Tibial artery (tissue), 4 donors: ENCODE measurements around the gene DENND5B.
A peak's percentile ranks its signal among the peaks of the same experiment; 100 is the strongest.

ENCODE experiments used
- DNase-seq, 2 donors: peaks; one replicate each; pipeline ENCODE4 v3.0.0-alpha.2; 2019
- H3K27ac ChIP-seq, 2 donors: fragments of 200-600 bp; sonication (generic) in 1 of 2; 1 replicate in 1 of 2; 2 replicates in 1 of 2; pipeline ENCODE4 v1.5.1; 2018 to 2019; ENCODE audit warnings: mild to moderate bottlenecking in 1 of 2
- H3K27me3 ChIP-seq, 2 donors: fragments of 200-600 bp; sonication (generic) in 1 of 2; one replicate each; pipeline versions ENCODE4 v1.5.1 to v1.6.0; 2016 to 2019
- H3K36me3 ChIP-seq, 3 donors: fragments of 200-600 bp; sonication (generic) in 2 of 3; one replicate each; pipeline ENCODE4 v1.5.1; 2016 to 2019; ENCODE audit warnings: mild to moderate bottlenecking in 2 of 3
- H3K4me1 ChIP-seq, 4 donors: fragments of 200-600 bp; sonication (generic) in 2 of 4; 1 replicate in 3 of 4; 2 replicates in 1 of 4; pipeline ENCODE4 v1.5.1; 2016 to 2019
- H3K4me3 ChIP-seq, 2 donors: fragments of 200-600 bp; sonication (generic) in 1 of 2; 1 replicate in 1 of 2; 2 replicates in 1 of 2; pipeline ENCODE4 v1.5.1; 2018 to 2019; ENCODE audit warnings: mild to moderate bottlenecking in 2 of 2
- H3K9me3 ChIP-seq, 3 donors: fragments of 200-600 bp; sonication (generic) in 1 of 3; one replicate each; pipeline ENCODE4 v1.5.1; 2016 to 2019
- intact Hi-C: fragments of 100-400 bp; cut with DNase I; formaldehyde crosslinking; loops from one replicate; pipeline ENCODE4 v1.15.0; 2023; ENCODE audit warnings: low total_unique reads
- TF ChIP-seq, protein P1 (sequence below), 2 experiments: fragments of 200-600 bp in 1 of 2; fragments of 450-650 bp in 1 of 2; IDR thresholded peaks; one replicate each; pipeline ENCODE4 v1.5.1; 2017 to 2019; ENCODE audit warnings: antibody characterized with exemption in 2 of 2, mild to moderate bottlenecking in 1 of 2, moderate library complexity in 1 of 2

Gene DENND5B

GRCh38 chr12:31629756-31630732 lies 39.1 kb upstream of the DENND5B start:
- H3K36me3 ChIP-seq = no peaks in the 10 kb centered on the region
- no peaks in the 10 kb centered on the region for H3K27me3 ChIP-seq
- intact Hi-C loops = no loop called here
- no peak for DNase-seq
- no peaks in the 10 kb centered on the region for H3K9me3 ChIP-seq
- H3K4me3 ChIP-seq = peak overlapping the region in 1 of 2 donors; percentile 35
- TF ChIP-seq, protein P1, sequence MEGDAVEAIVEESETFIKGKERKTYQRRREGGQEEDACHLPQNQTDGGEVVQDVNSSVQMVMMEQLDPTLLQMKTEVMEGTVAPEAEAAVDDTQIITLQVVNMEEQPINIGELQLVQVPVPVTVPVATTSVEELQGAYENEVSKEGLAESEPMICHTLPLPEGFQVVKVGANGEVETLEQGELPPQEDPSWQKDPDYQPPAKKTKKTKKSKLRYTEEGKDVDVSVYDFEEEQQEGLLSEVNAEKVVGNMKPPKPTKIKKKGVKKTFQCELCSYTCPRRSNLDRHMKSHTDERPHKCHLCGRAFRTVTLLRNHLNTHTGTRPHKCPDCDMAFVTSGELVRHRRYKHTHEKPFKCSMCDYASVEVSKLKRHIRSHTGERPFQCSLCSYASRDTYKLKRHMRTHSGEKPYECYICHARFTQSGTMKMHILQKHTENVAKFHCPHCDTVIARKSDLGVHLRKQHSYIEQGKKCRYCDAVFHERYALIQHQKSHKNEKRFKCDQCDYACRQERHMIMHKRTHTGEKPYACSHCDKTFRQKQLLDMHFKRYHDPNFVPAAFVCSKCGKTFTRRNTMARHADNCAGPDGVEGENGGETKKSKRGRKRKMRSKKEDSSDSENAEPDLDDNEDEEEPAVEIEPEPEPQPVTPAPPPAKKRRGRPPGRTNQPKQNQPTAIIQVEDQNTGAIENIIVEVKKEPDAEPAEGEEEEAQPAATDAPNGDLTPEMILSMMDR (IDR thresholded peaks at IDR 0.05) = no peak
- H3K4me1 ChIP-seq = peaks cover 0 to 15% (median 7%) of the 10 kb centered on the region in 4 donors
- no peak overlapping the region for H3K27ac ChIP-seq

- TF ChIP-seq, protein P1 (IDR thresholded peaks at IDR 0.05) = no peak
- H3K4me3 ChIP-seq = no peak overlapping the region
- no peak overlapping the region for H3K27ac ChIP-seq
- DNase-seq = no peak
- no peaks in the 10 kb centered on the region for H3K9me3 ChIP-seq
- H3K4me1 ChIP-seq = peaks cover 0 to 15% (median 7%) of the 10 kb centered on the region in 4 donors
- no peaks in the 10 kb centered on the region for H3K27me3 ChIP-seq
- intact Hi-C loops = no loop called here
- no peaks in the 10 kb centered on the region for H3K36me3 ChIP-seq
Observed at GRCh38 chr12:31627456-31628054, 36.6 kb upstream of the DENND5B start.

DNA sequence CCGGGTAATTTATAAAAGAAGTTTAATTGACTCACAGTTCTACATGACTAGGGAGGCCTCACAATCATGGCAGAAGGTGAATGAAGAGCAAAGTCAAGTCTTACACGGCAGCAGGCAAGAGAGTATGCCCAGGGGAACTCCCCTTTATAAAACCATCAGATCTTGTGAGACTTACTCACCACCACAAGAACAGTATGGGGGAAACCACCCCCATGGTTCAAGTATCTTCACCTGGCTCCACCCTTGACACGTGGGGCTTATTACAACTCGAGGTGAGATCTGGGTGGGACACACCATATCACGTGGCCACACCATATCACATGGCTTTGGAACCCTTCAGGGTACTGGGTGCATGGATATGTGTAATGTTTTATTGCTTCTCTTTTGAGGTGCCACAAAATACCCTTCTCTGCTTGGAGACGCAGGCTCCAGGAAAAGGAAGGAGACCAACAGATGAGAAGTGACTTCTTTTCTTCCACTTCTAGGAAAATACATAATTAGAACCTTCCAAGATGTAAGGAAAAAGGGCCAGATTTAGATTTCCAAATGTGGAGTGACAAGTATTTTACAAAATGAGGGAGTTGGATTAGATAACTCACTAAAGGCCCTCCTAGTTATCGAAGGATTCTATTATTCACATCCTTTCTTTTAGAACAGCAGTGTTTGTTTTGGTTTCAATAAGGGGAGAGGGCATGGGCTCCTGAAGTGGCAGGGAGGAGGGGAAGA lies 35.5 kb upstream of the DENND5B start:
- Histone ChIP-seq H3K36me3 (no peaks in the 10 kb centered on the region), H3K4me3 (no peak overlapping the region), H3K27ac (no peak overlapping the region), H3K4me1 (peaks cover 0 to 15% (median 7%) of the 10 kb centered on the region in 4 donors), H3K9me3 (no peaks in the 10 kb centered on the region), H3K27me3 (no peaks in the 10 kb centered on the region)
- DNase-seq = no peak
- intact Hi-C loops = no loop called here
- TF ChIP-seq, protein P1 (IDR thresholded peaks at IDR 0.05) = no peak

DNA sequence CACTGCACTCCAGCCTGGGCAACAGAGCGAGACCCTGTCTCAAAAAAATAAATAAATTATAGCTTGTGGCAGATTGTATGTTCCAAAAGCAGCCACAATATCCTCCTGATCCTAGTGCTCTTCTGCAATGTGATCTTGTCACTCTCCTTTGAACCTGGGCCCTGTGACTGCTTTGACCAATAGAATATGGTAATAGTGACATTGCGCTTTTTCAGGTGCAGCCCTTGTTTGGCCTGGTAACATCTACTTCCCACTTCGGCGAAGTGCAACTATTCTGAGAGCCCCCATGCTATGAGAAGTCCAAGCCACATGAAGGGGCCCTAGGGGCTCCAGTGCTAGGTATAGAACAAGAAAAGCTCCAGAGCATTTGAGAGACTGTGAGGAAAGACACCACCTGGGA lies 31.1 kb upstream of the DENND5B start:
- Histone ChIP-seq H3K36me3 (no peaks in the 10 kb centered on the region), H3K27ac (no peak overlapping the region), H3K9me3 (no peaks in the 10 kb centered on the region), H3K4me1 (no peaks in the 10 kb centered on the region), H3K4me3 (no peak overlapping the region), H3K27me3 (no peaks in the 10 kb centered on the region)
- TF ChIP-seq, protein P1 (IDR thresholded peaks at IDR 0.05) = no peak
- no peak for DNase-seq
- intact Hi-C loops = no loop called here

- H3K9me3 ChIP-seq = no peaks in the 10 kb centered on the region
- H3K27ac ChIP-seq = no peak overlapping the region
- H3K4me1 ChIP-seq = no peaks in the 10 kb centered on the region
- no peak overlapping the region for H3K4me3 ChIP-seq
- no peak for DNase-seq
- TF ChIP-seq, protein P1 (IDR thresholded peaks at IDR 0.05) = no peak
- no peaks in the 10 kb centered on the region for H3K36me3 ChIP-seq
- H3K27me3 ChIP-seq = no peaks in the 10 kb centered on the region
- intact Hi-C loops = no loop called here
Observed at GRCh38 chr12:31620311-31620710, 29.4 kb upstream of the DENND5B start.
